Mucosa of rectum (tissue), 2 donors: ENCODE data around the gene CPZ.

Source experiments
- H3K27ac ChIP-seq, 2 donors: one replicate each; pipeline ENCODE4 v1.7.0; 2013; ENCODE audit warnings: inconsistent platforms in 2 of 2, low read depth in 2 of 2, low read length in 2 of 2
- H3K27me3 ChIP-seq, 2 donors: one replicate each; pipeline ENCODE4 v1.7.0; 2013; ENCODE audit warnings: low read length in 2 of 2; ENCODE audit not compliant: control insufficient read depth in 2 of 2, insufficient read depth in 2 of 2
- H3K36me3 ChIP-seq, 2 donors: one replicate each; pipeline ENCODE4 v1.7.0; 2013; ENCODE audit warnings: low read length in 2 of 2; ENCODE audit not compliant: control insufficient read depth in 2 of 2, insufficient read depth in 2 of 2
- H3K4me1 ChIP-seq, 2 donors: one replicate each; pipeline ENCODE4 v1.7.0; 2013; ENCODE audit warnings: low read length in 2 of 2, mild to moderate bottlenecking in 1 of 2; ENCODE audit not compliant: control insufficient read depth in 2 of 2, insufficient read depth in 2 of 2
- H3K4me3 ChIP-seq, 2 donors: one replicate each; pipeline ENCODE4 v1.7.0; 2013; ENCODE audit warnings: low read length in 2 of 2
- H3K9ac ChIP-seq, 2 donors: one replicate each; pipeline ENCODE4 v1.7.0; 2013; ENCODE audit warnings: low read length in 2 of 2, low read depth in 1 of 2, mild to moderate bottlenecking in 1 of 2
- H3K9me3 ChIP-seq, 2 donors: one replicate each; pipeline ENCODE4 v1.7.0; 2013; ENCODE audit warnings: low read length in 2 of 2; ENCODE audit not compliant: control insufficient read depth in 2 of 2
- donor health status: healthy.
- donor health status: Normal muscosa, but diverticular disease.

Gene CPZ

GRCh38 chr4:8609406-8609805 is 16.8 kb downstream of the CPZ start:
- no peaks in the 10 kb centered on the region for H3K4me1 ChIP-seq

GRCh38 chr4:8609824-8610350 is 17.3 kb downstream of the CPZ start:
- Histone ChIP-seq H3K27ac (no peak overlapping the region), H3K36me3 (no peaks in the 10 kb centered on the region), H3K4me3 (no peak overlapping the region), H3K9me3 (no peaks in the 10 kb centered on the region), H3K4me1 (no peaks in the 10 kb centered on the region), H3K9ac (no peak overlapping the region), H3K27me3 (peaks cover 4 to 16% of the 10 kb centered on the region in 2 donors)

More at GRCh38 chr4:8609406-8609805, 16.8 kb downstream of the CPZ start:
- no peak overlapping the region for H3K27ac ChIP-seq
- no peaks in the 10 kb centered on the region for H3K9me3 ChIP-seq
- no peaks in the 10 kb centered on the region for H3K36me3 ChIP-seq
- no peak overlapping the region for H3K9ac ChIP-seq
- no peak overlapping the region for H3K4me3 ChIP-seq
- H3K27me3 ChIP-seq, result peaks cover 4 to 16% of the 10 kb centered on the region in 2 donors

GRCh38 chr4:8610858-8611616 is 18.5 kb downstream of the CPZ start:
- peaks cover 4 to 14% of the 10 kb centered on the region in 2 donors for H3K27me3 ChIP-seq
- H3K9ac ChIP-seq, result no peak overlapping the region
- H3K9me3 ChIP-seq, result no peaks in the 10 kb centered on the region
- no peaks in the 10 kb centered on the region for H3K36me3 ChIP-seq
- H3K27ac ChIP-seq, result no peak overlapping the region
- no peaks in the 10 kb centered on the region for H3K4me1 ChIP-seq
- H3K4me3 ChIP-seq, result no peak overlapping the region

GRCh38 chr4:8612646-8613045 is 20.1 kb downstream of the CPZ start:
- no peak overlapping the region for H3K27ac ChIP-seq
- H3K9ac ChIP-seq, result no peak overlapping the region
- no peaks in the 10 kb centered on the region for H3K36me3 ChIP-seq
- no peaks in the 10 kb centered on the region for H3K4me1 ChIP-seq
- peaks cover 0 to 2% of the 10 kb centered on the region in 2 donors for H3K27me3 ChIP-seq
- H3K4me3 ChIP-seq, result no peak overlapping the region
- H3K9me3 ChIP-seq, result no peaks in the 10 kb centered on the region

GRCh38 chr4:8613421-8614364 is 21.1 kb downstream of the CPZ start:
- Histone ChIP-seq H3K27me3 (peaks cover 0 to 2% of the 10 kb centered on the region in 2 donors), H3K4me3 (no peak overlapping the region), H3K9me3 (no peaks in the 10 kb centered on the region), H3K9ac (no peak overlapping the region), H3K36me3 (no peaks in the 10 kb centered on the region), H3K4me1 (no peaks in the 10 kb centered on the region), H3K27ac (no peak overlapping the region)

- H3K27me3 ChIP-seq, result peaks cover 0 to 2% of the 10 kb centered on the region in 2 donors
- H3K36me3 ChIP-seq, result no peaks in the 10 kb centered on the region
- no peaks in the 10 kb centered on the region for H3K4me1 ChIP-seq
- no peak overlapping the region for H3K4me3 ChIP-seq
- H3K27ac ChIP-seq, result no peak overlapping the region
- H3K9me3 ChIP-seq, result no peaks in the 10 kb centered on the region
- H3K9ac ChIP-seq, result no peak overlapping the region
Observed at GRCh38 chr4:8614365-8615193, 22.0 kb downstream of the CPZ start.

- H3K9ac ChIP-seq, result no peak overlapping the region
- no peaks in the 10 kb centered on the region for H3K4me1 ChIP-seq
- H3K27ac ChIP-seq, result no peak overlapping the region
- H3K36me3 ChIP-seq, result no peaks in the 10 kb centered on the region
- H3K27me3 ChIP-seq, result peaks cover 0 to 2% of the 10 kb centered on the region in 2 donors
- no peaks in the 10 kb centered on the region for H3K9me3 ChIP-seq
- no peak overlapping the region for H3K4me3 ChIP-seq
Observed at GRCh38 chr4:8615366-8615765, 22.8 kb downstream of the CPZ start.

- Histone ChIP-seq H3K4me3 (no peak overlapping the region), H3K9ac (no peak overlapping the region), H3K36me3 (no peaks in the 10 kb centered on the region), H3K27ac (no peak overlapping the region), H3K4me1 (no peaks in the 10 kb centered on the region), H3K27me3 (peaks cover 0 to 2% of the 10 kb centered on the region in 2 donors), H3K9me3 (no peaks in the 10 kb centered on the region)
Observed at GRCh38 chr4:8615921-8616787, 23.6 kb downstream of the CPZ start.

GRCh38 chr4:8616831-8617230 is 24.3 kb downstream of the CPZ start:
- Histone ChIP-seq H3K4me1 (no peaks in the 10 kb centered on the region), H3K4me3 (no peak overlapping the region), H3K9me3 (no peaks in the 10 kb centered on the region), H3K36me3 (no peaks in the 10 kb centered on the region), H3K27me3 (no peaks in the 10 kb centered on the region), H3K9ac (no peak overlapping the region), H3K27ac (no peak overlapping the region)
